LNCaP clone FGC (cell line): ENCODE measurements around the gene ASTN1.
A peak's percentile ranks its signal among the peaks of the same experiment; 100 is the strongest.

Experiments
- DNase-seq: peaks from one replicate; pipeline ENCODE4 v3.0.0-alpha.2; 2011; ENCODE audit warnings: low read depth
- H3K4me3 ChIP-seq: 2 replicates; pipeline ENCODE4 v1.5.1; 2011; ENCODE audit warnings: mild to moderate bottlenecking, low read depth, low read length, control low read depth
- TF ChIP-seq, protein P1 (sequence below): IDR thresholded peaks from 2 replicates; pipeline ENCODE4 v1.5.1; 2012; ENCODE audit warnings: mild to moderate bottlenecking; ENCODE audit not compliant: control insufficient read depth, insufficient read depth; ENCODE audit errors: extremely low read depth

ASTN1 gene

DNA sequence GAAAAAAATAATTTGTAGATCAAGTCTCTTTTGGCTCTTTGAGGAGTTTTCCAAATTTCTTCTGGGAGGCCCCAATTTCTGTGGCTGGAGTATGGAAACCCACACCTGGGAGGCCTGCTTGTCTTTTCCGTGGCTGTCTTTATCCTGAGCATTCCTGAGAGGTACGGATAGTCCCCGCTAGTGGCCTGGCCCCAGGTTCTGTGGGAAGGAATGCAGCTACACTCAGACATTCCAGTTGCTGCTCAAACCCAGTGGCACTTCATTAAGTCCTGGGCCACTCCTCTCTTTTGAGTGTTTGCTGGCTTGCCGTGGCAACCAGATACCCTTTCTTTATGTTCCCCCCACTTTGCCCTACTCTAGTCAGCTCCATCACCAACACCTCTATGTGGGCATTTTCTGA lies 310.4 kb downstream of the ASTN1 start:
- no peak overlapping the region for H3K4me3 ChIP-seq
- DNase-seq, result no peak
- TF ChIP-seq, protein P1, sequence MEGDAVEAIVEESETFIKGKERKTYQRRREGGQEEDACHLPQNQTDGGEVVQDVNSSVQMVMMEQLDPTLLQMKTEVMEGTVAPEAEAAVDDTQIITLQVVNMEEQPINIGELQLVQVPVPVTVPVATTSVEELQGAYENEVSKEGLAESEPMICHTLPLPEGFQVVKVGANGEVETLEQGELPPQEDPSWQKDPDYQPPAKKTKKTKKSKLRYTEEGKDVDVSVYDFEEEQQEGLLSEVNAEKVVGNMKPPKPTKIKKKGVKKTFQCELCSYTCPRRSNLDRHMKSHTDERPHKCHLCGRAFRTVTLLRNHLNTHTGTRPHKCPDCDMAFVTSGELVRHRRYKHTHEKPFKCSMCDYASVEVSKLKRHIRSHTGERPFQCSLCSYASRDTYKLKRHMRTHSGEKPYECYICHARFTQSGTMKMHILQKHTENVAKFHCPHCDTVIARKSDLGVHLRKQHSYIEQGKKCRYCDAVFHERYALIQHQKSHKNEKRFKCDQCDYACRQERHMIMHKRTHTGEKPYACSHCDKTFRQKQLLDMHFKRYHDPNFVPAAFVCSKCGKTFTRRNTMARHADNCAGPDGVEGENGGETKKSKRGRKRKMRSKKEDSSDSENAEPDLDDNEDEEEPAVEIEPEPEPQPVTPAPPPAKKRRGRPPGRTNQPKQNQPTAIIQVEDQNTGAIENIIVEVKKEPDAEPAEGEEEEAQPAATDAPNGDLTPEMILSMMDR, result no peak

DNA sequence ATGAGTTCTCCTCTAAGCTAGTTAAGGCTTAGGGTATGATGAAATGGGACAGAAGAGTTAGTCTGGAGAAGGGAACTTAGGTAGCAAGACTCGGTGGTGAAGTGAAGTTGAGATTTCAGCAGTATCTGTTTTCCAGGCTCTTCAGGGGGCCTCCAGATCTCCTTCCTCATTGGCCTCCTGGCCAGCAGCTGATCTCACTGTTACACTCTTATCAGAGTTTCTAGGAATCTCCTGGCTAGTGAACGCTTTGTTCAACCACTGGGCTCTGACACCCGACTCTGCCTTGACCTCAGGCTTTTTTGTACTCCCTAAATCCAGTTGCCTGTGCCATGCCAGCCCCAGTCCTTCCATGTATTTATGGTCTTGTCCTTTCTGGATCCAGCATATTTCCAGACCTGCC lies 311.0 kb downstream of the ASTN1 start:
- no peak for DNase-seq
- TF ChIP-seq, protein P1, result no peak
- no peak overlapping the region for H3K4me3 ChIP-seq

DNA sequence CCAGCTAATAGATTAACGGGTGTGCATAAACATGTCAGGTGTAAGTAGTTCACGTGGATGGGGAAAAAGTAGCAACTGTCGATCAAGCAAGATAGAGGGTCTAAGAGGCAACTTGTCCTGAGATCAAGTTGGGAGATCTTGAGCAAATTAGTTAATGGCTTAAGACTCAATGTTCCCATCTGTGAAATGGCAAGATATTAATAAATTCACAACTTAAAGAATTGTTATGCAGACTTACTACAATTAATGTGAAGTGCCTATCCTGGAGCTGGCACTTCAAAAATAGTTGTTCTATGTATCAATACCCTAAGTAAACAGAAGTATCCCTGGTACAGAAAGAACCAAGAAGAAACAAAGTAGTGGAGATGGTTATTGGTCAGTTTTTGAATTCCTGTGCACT lies 312.4 kb downstream of the ASTN1 start:
- TF ChIP-seq, protein P1, result no peak
- no peak for DNase-seq

DNA sequence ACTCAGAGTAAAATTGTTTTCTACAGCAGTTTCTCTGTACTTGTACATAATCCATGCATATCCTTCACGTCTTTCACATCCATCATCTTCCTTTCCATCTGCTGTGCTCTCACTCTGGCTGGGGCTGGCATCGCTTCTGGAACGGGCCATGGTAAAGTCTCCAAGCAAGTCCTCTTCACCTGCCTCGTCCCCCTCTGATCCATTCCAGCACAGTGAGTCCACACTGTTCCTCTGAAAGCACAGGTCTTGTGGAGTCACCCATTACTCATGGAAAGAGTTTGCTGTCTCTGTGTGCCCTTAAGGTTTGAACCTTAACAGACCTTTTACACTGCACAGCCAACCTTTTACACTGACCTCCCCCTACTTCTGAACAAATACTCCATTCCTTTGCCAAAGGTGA lies 313.6 kb downstream of the ASTN1 start:
- no peak for DNase-seq
- TF ChIP-seq, protein P1, result no peak
- H3K4me3 ChIP-seq, result no peak overlapping the region

More for the DNA sequence above, 312.4 kb downstream of the ASTN1 start:
- no peak overlapping the region for H3K4me3 ChIP-seq

DNA sequence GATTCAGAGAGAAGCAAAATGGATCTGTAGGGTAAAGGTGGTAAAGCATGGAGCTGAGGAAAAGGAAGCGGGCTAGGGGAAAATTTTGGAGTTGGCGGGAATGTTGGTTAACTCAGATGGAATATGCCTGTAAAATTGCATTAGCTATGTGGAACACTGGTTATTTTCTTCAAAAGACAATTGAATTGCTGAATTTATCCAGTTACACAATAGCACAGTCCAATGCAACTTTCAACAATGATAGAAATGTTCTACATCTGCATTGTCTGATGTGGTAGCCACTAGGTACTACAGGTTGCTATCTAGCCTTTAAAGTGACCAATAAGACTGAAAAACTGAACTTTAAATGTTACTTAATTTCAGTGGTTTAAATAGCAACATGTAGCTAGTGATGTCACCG lies 315.2 kb downstream of the ASTN1 start:
- no peak overlapping the region for H3K4me3 ChIP-seq
- TF ChIP-seq, protein P1, result no peak
- DNase-seq, result no peak

DNA sequence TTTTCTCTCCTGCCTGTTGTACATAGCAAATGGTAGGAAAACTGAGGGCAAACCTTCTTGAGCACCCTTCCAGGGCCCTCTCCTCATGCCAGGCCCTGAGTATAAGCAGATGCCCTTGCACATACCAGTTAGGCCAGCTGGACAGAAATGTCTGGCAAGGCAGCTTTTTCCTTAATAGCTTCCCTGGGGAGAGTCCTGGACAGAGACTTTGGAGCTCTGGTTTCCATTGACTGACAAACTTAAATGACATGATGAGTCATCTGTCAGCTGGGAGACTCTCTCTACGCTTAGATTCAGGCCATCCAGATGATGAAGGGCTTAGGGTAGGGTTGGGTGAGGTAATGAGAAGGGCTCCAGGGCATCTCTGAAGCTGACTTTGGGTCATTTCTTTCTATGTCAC lies 317.5 kb downstream of the ASTN1 start:
- peak; percentile 28 for DNase-seq
- TF ChIP-seq, protein P1, result no peak
- no peak overlapping the region for H3K4me3 ChIP-seq
